GM12873 (cell line): ENCODE measurements around the gene SELENOH.

Experiments
- TF ChIP-seq, protein P1 (sequence below): IDR thresholded peaks from 2 replicates; pipeline ENCODE4 v1.5.1; 2012; ENCODE audit warnings: low read depth, mild to moderate bottlenecking, moderate library complexity, low read length, control low read depth; ENCODE audit not compliant: insufficient read depth; ENCODE audit errors: missing control alignments

The SELENOH gene

GRCh38 chr11:57776577-57777210 lies 35.4 kb downstream of the SELENOH start:
- TF ChIP-seq, protein P1, sequence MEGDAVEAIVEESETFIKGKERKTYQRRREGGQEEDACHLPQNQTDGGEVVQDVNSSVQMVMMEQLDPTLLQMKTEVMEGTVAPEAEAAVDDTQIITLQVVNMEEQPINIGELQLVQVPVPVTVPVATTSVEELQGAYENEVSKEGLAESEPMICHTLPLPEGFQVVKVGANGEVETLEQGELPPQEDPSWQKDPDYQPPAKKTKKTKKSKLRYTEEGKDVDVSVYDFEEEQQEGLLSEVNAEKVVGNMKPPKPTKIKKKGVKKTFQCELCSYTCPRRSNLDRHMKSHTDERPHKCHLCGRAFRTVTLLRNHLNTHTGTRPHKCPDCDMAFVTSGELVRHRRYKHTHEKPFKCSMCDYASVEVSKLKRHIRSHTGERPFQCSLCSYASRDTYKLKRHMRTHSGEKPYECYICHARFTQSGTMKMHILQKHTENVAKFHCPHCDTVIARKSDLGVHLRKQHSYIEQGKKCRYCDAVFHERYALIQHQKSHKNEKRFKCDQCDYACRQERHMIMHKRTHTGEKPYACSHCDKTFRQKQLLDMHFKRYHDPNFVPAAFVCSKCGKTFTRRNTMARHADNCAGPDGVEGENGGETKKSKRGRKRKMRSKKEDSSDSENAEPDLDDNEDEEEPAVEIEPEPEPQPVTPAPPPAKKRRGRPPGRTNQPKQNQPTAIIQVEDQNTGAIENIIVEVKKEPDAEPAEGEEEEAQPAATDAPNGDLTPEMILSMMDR: no peak

- TF ChIP-seq, protein P1: no peak
These were observed 36.7 kb downstream of the SELENOH start for GRCh38 chr11:57777969-57778317.

- TF ChIP-seq, protein P1: no peak
These were observed 37.2 kb downstream of the SELENOH start for GRCh38 chr11:57778318-57779037.

DNA sequence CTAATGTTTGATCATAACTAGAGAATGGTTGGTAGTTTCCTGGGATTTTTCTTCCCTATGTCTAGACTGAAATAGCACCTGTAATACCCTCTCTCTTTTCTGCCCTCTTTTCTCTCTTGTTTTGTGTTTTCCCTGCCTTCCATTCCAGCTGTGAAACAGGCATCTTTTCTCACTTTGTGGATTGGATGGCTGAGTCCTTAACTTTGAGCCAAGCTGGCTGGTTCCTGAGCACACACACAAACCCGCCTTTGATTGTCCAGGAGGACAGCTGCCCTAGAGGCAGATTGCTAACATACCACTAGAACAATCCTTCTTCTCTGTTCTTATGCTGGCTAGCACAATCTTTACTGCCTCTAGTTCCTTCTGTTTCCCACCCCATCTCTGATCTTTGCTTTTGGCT lies 38.0 kb downstream of the SELENOH start:
- TF ChIP-seq, protein P1: no peak

DNA sequence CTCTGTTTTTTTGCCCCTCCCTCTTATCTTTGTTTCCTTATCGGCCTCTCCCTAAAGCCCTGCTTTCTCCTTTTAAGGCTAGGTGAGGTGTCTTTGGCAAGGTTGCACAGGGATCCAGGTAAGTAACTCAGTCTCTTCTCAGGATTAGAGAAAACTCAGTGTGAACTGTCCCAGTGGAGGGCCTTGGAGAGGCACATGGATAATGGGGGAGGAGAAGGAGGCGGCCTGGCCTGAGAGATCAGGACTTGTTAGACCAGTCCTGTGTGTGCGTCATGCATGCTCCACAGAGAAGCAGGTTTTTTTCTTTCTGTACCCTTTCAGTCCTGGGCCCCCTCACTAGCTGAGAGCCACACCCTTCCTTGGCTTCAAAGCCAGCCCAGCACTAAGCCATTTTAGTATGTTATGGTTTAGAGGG lies 40.2 kb downstream of the SELENOH start:
- TF ChIP-seq, protein P1: no peak

DNA sequence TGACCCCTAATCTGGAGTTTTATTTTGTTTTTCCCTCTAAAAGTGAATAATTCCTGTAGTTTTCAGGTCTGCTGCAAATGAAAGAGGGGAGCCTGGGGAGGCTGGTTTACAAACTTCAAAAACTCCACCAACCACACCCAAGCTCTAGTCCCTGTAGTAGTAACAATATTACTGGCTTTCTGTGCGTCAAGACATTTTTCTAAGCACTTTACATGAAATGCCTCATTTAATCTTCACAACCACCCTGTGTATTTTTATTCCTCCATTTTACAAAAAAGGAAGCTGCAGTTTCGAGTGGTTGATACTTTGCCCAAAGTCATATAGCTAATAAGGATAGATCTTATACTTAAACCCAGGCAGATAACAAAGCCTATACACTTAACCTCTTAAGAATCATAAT lies 43.8 kb downstream of the SELENOH start:
- TF ChIP-seq, protein P1: no peak

GRCh38 chr11:57786436-57786835 lies 45.1 kb downstream of the SELENOH start:
- TF ChIP-seq, protein P1: no peak
